Measurements from ENCODE around the gene MYO15B. TPM values are rescaled to one million over a fixed set of nuclear protein-coding genes. Genes with fewer than 3 reads are reported as not detected.
A peak's percentile ranks its signal among the peaks of the same experiment; 100 is the strongest.

Gene MYO15B
- total and polyA plus RNA-seq, 2 experiments from 2014 or later: 124 to 153 TPM

DNA sequence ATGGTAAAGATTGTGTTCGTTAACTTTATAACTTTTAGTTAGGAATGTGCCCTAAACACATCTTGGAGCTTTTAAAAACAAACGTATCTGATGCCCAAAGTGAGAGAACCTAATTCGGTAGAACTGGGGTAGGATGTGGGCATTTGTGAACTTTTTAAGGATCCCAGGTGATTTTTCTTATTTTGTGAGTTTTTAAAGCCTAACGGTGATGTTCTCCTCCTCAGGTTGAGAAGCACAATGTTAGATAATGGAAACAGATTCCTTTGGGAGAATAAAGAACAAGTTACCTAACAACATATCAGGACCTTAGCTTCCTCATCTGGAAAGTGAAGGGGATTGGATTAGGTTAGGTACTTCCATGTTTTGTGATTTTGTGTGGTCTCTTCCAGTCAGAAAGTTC is 80.2 kb downstream of the MYO15B start:
- H3K79me2 ChIP-seq: peaks cover 73% of the 10 kb centered on the region
- H3K9me3 ChIP-seq (ENCODE audit: low read depth): no peaks in the 10 kb centered on the region
- no peaks in the 10 kb centered on the region for H4K20me1 ChIP-seq (ENCODE audit: insufficient read depth, poor library complexity, severe bottlenecking)
- peak overlapping the region; percentile 38 for H2AFZ ChIP-seq
- peak overlapping the region; percentile 92 for H3K4me2 ChIP-seq
- H3K4me3 ChIP-seq: peak overlapping the region; percentile 75
- H3K27ac ChIP-seq: peak overlapping the region; percentile 80
- TF ChIP-seq CTCF (IDR thresholded peaks at IDR 0.05; ENCODE audit: poor library complexity) (no peak), EZH2 (IDR thresholded peaks at IDR 0.05; ENCODE audit: borderline replicate concordance) (no peak), EZH2phosphoT487 (IDR thresholded peaks at IDR 0.05; ENCODE audit: low read depth, severe bottlenecking, unreplicated experiment) (no peak)
- H3K36me3 ChIP-seq (replicated peaks; ENCODE audit: insufficient read depth, low read depth): no peaks in the 10 kb centered on the region
- H3K27me3 ChIP-seq: no peaks in the 10 kb centered on the region
- H3K4me1 ChIP-seq (ENCODE audit: insufficient read depth): peaks cover 10% of the 10 kb centered on the region
- no peak for DNase-seq (ENCODE audit: low spot score)
- 17% methylated on average over 4 of the region's 4 CpGs for WGBS (ENCODE audit: low lambda C conversion rate, missing lambda C conversion rate)
- no peaks in the 10 kb centered on the region for H3K9me2 ChIP-seq (replicated peaks; ENCODE audit: insufficient read depth)

DNA sequence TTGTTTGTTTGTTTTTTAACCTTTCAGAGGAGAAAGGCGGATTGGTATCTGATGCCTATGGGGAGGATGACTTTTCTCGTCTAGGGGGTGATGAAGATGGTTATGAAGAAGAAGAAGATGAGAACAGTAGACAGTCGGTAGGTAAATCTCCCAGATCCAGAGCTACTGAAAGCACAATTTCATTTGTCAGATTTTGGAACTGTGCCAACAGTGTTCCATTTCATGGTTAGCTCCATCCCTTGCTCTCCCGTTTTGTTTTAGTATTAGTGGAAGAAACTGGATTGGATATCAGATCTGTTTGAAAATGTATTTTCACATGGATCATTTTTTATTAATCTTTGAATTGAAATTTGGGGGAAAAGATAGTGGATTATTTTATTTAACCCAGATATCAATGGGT is 80.9 kb downstream of the MYO15B start:
- no peak overlapping the region for H3K27ac ChIP-seq
- peak overlapping the region; percentile 92 for H3K4me2 ChIP-seq
- no peak overlapping the region for H2AFZ ChIP-seq
- H4K20me1 ChIP-seq (ENCODE audit: insufficient read depth, poor library complexity, severe bottlenecking): no peaks in the 10 kb centered on the region
- H3K27me3 ChIP-seq: no peaks in the 10 kb centered on the region
- H3K9me3 ChIP-seq (ENCODE audit: low read depth): no peaks in the 10 kb centered on the region
- no peak for DNase-seq (ENCODE audit: low spot score)
- H3K9me2 ChIP-seq (replicated peaks; ENCODE audit: insufficient read depth): no peaks in the 10 kb centered on the region
- 89% methylated on average over 4 of the region's 4 CpGs for WGBS (ENCODE audit: low lambda C conversion rate, missing lambda C conversion rate)
- peaks cover 10% of the 10 kb centered on the region for H3K4me1 ChIP-seq (ENCODE audit: insufficient read depth)
- TF ChIP-seq EZH2 (IDR thresholded peaks at IDR 0.05; ENCODE audit: borderline replicate concordance) (no peak), EZH2phosphoT487 (IDR thresholded peaks at IDR 0.05; ENCODE audit: low read depth, severe bottlenecking, unreplicated experiment) (no peak), CTCF (IDR thresholded peaks at IDR 0.05; ENCODE audit: poor library complexity) (no peak)
- H3K36me3 ChIP-seq (replicated peaks; ENCODE audit: insufficient read depth, low read depth): no peaks in the 10 kb centered on the region
- peaks cover 75% of the 10 kb centered on the region for H3K79me2 ChIP-seq
- peak overlapping the region; percentile 75 for H3K4me3 ChIP-seq

GRCh38 chr17:75670868-75671267 is 83.3 kb downstream of the MYO15B start:
- Histone ChIP-seq H3K79me2 (peaks cover 72% of the 10 kb centered on the region), H4K20me1 (ENCODE audit: insufficient read depth, poor library complexity, severe bottlenecking) (no peaks in the 10 kb centered on the region), H3K4me3 (no peak overlapping the region), H2AFZ (no peak overlapping the region), H3K4me1 (ENCODE audit: insufficient read depth) (peaks cover 10% of the 10 kb centered on the region), H3K9me2 (replicated peaks; ENCODE audit: insufficient read depth) (no peaks in the 10 kb centered on the region), H3K4me2 (no peak overlapping the region), H3K36me3 (replicated peaks; ENCODE audit: insufficient read depth, low read depth) (no peaks in the 10 kb centered on the region), H3K27me3 (no peaks in the 10 kb centered on the region), H3K9me3 (ENCODE audit: low read depth) (no peaks in the 10 kb centered on the region), H3K27ac (no peak overlapping the region)
- DNase-seq (ENCODE audit: low spot score): no peak
- TF ChIP-seq EZH2 (IDR thresholded peaks at IDR 0.05; ENCODE audit: borderline replicate concordance): no peak
- no peak for TF ChIP-seq CTCF (IDR thresholded peaks at IDR 0.05; ENCODE audit: poor library complexity)
- no peak for TF ChIP-seq EZH2phosphoT487 (IDR thresholded peaks at IDR 0.05; ENCODE audit: low read depth, severe bottlenecking, unreplicated experiment)
- WGBS (ENCODE audit: low lambda C conversion rate, missing lambda C conversion rate): 92% methylated on average over 5 of the region's 5 CpGs

- TF ChIP-seq EZH2 (IDR thresholded peaks at IDR 0.05; ENCODE audit: borderline replicate concordance) (no peak), CTCF (IDR thresholded peaks at IDR 0.05; ENCODE audit: poor library complexity) (no peak), EZH2phosphoT487 (IDR thresholded peaks at IDR 0.05; ENCODE audit: low read depth, severe bottlenecking, unreplicated experiment) (no peak)
- H3K27ac ChIP-seq: no peak overlapping the region
- no peak overlapping the region for H3K4me2 ChIP-seq
- H3K4me1 ChIP-seq (ENCODE audit: insufficient read depth): peaks cover 5% of the 10 kb centered on the region
- H3K36me3 ChIP-seq (replicated peaks; ENCODE audit: insufficient read depth, low read depth): no peaks in the 10 kb centered on the region
- H3K27me3 ChIP-seq: no peaks in the 10 kb centered on the region
- H3K9me2 ChIP-seq (replicated peaks; ENCODE audit: insufficient read depth): no peaks in the 10 kb centered on the region
- DNase-seq (ENCODE audit: low spot score): no peak
- H4K20me1 ChIP-seq (ENCODE audit: insufficient read depth, poor library complexity, severe bottlenecking): no peaks in the 10 kb centered on the region
- no peaks in the 10 kb centered on the region for H3K9me3 ChIP-seq (ENCODE audit: low read depth)
- peaks cover 72% of the 10 kb centered on the region for H3K79me2 ChIP-seq
- WGBS (ENCODE audit: low lambda C conversion rate, missing lambda C conversion rate): 99% methylated on average over 5 of the region's 5 CpGs
- H2AFZ ChIP-seq: no peak overlapping the region
- H3K4me3 ChIP-seq: no peak overlapping the region
Measured at GRCh38 chr17:75672011-75672410, 84.4 kb downstream of the MYO15B start.
